Measurements from ENCODE around the gene LRP1B. TPM values are rescaled to one million over a fixed set of nuclear protein-coding genes. Genes with fewer than 3 reads are reported as not detected.
A peak's percentile ranks its signal among the peaks of the same experiment; 100 is the strongest.

Gene LRP1B
- total and polyA plus RNA-seq, 5 donors from 2014 or later = not detected

GRCh38 chr2:141791521-141791920 is 339.3 kb downstream of the LRP1B start:
- Histone ChIP-seq H3K4me1 (ENCODE audit: control insufficient read depth, insufficient read depth, low read length, poor library complexity, severe bottlenecking) (no peaks in the 10 kb centered on the region), H3K4me3 (ENCODE audit: low read depth, low read length) (no peak overlapping the region), H3K27me3 (ENCODE audit: control insufficient read depth, insufficient read depth, low read length) (no peaks in the 10 kb centered on the region), H3K36me3 (ENCODE audit: control insufficient read depth, insufficient read depth, low read length) (no peaks in the 10 kb centered on the region), H3K9me3 (ENCODE audit: control insufficient read depth in 2 of 2, low read length in 2 of 2) (no peaks in the 10 kb centered on the region), H3K27ac (ENCODE audit: insufficient read depth, low read length, poor library complexity, severe bottlenecking) (no peak overlapping the region)
- no peaks in the 10 kb centered on the region for H3K27me3 Mint-ChIP-seq
- H3K4me1 Mint-ChIP-seq = no peaks in the 10 kb centered on the region
- no peak overlapping the region for H3K27ac Mint-ChIP-seq
- no peak overlapping the region for H3K4me3 Mint-ChIP-seq
- ATAC-seq (ENCODE audit: low read depth in 2 of 2) = no peak
- peaks cover 0 to 15% (median 2%) of the 10 kb centered on the region in 7 donors for H3K9me3 Mint-ChIP-seq
- H3K36me3 Mint-ChIP-seq = no peaks in the 10 kb centered on the region
- no peak for DNase-seq

GRCh38 chr2:141782574-141782973 is 348.2 kb downstream of the LRP1B start:
- H3K36me3 Mint-ChIP-seq = no peaks in the 10 kb centered on the region
- H3K9me3 ChIP-seq (ENCODE audit: control insufficient read depth in 2 of 2, low read length in 2 of 2) = no peaks in the 10 kb centered on the region
- H3K4me3 ChIP-seq (ENCODE audit: low read depth, low read length) = no peak overlapping the region
- no peak overlapping the region for H3K4me3 Mint-ChIP-seq
- ATAC-seq (ENCODE audit: low read depth in 2 of 2) (no peak), DNase-seq (no peak)
- H3K27ac Mint-ChIP-seq = no peak overlapping the region
- no peaks in the 10 kb centered on the region for H3K27me3 Mint-ChIP-seq
- no peaks in the 10 kb centered on the region for H3K27me3 ChIP-seq (ENCODE audit: control insufficient read depth, insufficient read depth, low read length)
- no peak overlapping the region for H3K27ac ChIP-seq (ENCODE audit: insufficient read depth, low read length, poor library complexity, severe bottlenecking)
- peaks cover 0 to 8% (median 3%) of the 10 kb centered on the region in 7 donors for H3K9me3 Mint-ChIP-seq
- H3K4me1 Mint-ChIP-seq = no peaks in the 10 kb centered on the region
- H3K4me1 ChIP-seq (ENCODE audit: control insufficient read depth, insufficient read depth, low read length, poor library complexity, severe bottlenecking) = no peaks in the 10 kb centered on the region
- H3K36me3 ChIP-seq (ENCODE audit: control insufficient read depth, insufficient read depth, low read length) = no peaks in the 10 kb centered on the region

- H3K27ac ChIP-seq (ENCODE audit: insufficient read depth, low read length, poor library complexity, severe bottlenecking) = no peak overlapping the region
- no peaks in the 10 kb centered on the region for H3K36me3 ChIP-seq (ENCODE audit: control insufficient read depth, insufficient read depth, low read length)
- no peaks in the 10 kb centered on the region for H3K27me3 Mint-ChIP-seq
- DNase-seq (no peak), ATAC-seq (ENCODE audit: low read depth in 2 of 2) (no peak)
- no peaks in the 10 kb centered on the region for H3K27me3 ChIP-seq (ENCODE audit: control insufficient read depth, insufficient read depth, low read length)
- H3K27ac Mint-ChIP-seq = no peak overlapping the region
- no peak overlapping the region for H3K4me3 Mint-ChIP-seq
- H3K9me3 Mint-ChIP-seq = peaks cover 0 to 26% (median 5%) of the 10 kb centered on the region in 7 donors
- H3K4me3 ChIP-seq (ENCODE audit: low read depth, low read length) = no peak overlapping the region
- no peaks in the 10 kb centered on the region for H3K9me3 ChIP-seq (ENCODE audit: control insufficient read depth in 2 of 2, low read length in 2 of 2)
- H3K36me3 Mint-ChIP-seq = no peaks in the 10 kb centered on the region
- no peaks in the 10 kb centered on the region for H3K4me1 ChIP-seq (ENCODE audit: control insufficient read depth, insufficient read depth, low read length, poor library complexity, severe bottlenecking)
- no peaks in the 10 kb centered on the region for H3K4me1 Mint-ChIP-seq
These were observed 352.4 kb downstream of the LRP1B start for GRCh38 chr2:141778315-141778835.

- H3K36me3 Mint-ChIP-seq = no peaks in the 10 kb centered on the region
- peaks cover 0 to 21% (median 7%) of the 10 kb centered on the region in 7 donors for H3K9me3 Mint-ChIP-seq
- DNase-seq (no peak), ATAC-seq (ENCODE audit: low read depth in 2 of 2) (no peak)
- H3K4me3 ChIP-seq (ENCODE audit: low read depth, low read length) = no peak overlapping the region
- H3K27me3 ChIP-seq (ENCODE audit: control insufficient read depth, insufficient read depth, low read length) = no peaks in the 10 kb centered on the region
- no peaks in the 10 kb centered on the region for H3K4me1 Mint-ChIP-seq
- H3K27ac ChIP-seq (ENCODE audit: insufficient read depth, low read length, poor library complexity, severe bottlenecking) = no peak overlapping the region
- H3K9me3 ChIP-seq (ENCODE audit: control insufficient read depth in 2 of 2, low read length in 2 of 2) = no peaks in the 10 kb centered on the region
- no peak overlapping the region for H3K4me3 Mint-ChIP-seq
- H3K27ac Mint-ChIP-seq = no peak overlapping the region
- H3K4me1 ChIP-seq (ENCODE audit: control insufficient read depth, insufficient read depth, low read length, poor library complexity, severe bottlenecking) = no peaks in the 10 kb centered on the region
- H3K27me3 Mint-ChIP-seq = no peaks in the 10 kb centered on the region
- H3K36me3 ChIP-seq (ENCODE audit: control insufficient read depth, insufficient read depth, low read length) = no peaks in the 10 kb centered on the region
These were observed 360.3 kb downstream of the LRP1B start for GRCh38 chr2:141770530-141770929.

GRCh38 chr2:141767691-141768090 is 363.1 kb downstream of the LRP1B start:
- no peaks in the 10 kb centered on the region for H3K27me3 Mint-ChIP-seq
- H3K4me1 ChIP-seq (ENCODE audit: control insufficient read depth, insufficient read depth, low read length, poor library complexity, severe bottlenecking) = no peaks in the 10 kb centered on the region
- peak overlapping the region in 1 of 4 donors; percentile 32 for H3K4me3 Mint-ChIP-seq
- H3K36me3 Mint-ChIP-seq = no peaks in the 10 kb centered on the region
- no peak for ATAC-seq (ENCODE audit: low read depth in 2 of 2)
- H3K27me3 ChIP-seq (ENCODE audit: control insufficient read depth, insufficient read depth, low read length) = no peaks in the 10 kb centered on the region
- no peaks in the 10 kb centered on the region for H3K4me1 Mint-ChIP-seq
- H3K27ac Mint-ChIP-seq = no peak overlapping the region
- H3K9me3 ChIP-seq (ENCODE audit: control insufficient read depth in 2 of 2, low read length in 2 of 2) = peaks cover under 1 to 3% of the 10 kb centered on the region in 2 experiments
- no peak overlapping the region for H3K27ac ChIP-seq (ENCODE audit: insufficient read depth, low read length, poor library complexity, severe bottlenecking)
- DNase-seq = no peak
- H3K4me3 ChIP-seq (ENCODE audit: low read depth, low read length) = no peak overlapping the region
- peaks cover 0 to 14% (median 4%) of the 10 kb centered on the region in 7 donors for H3K9me3 Mint-ChIP-seq
- H3K36me3 ChIP-seq (ENCODE audit: control insufficient read depth, insufficient read depth, low read length) = no peaks in the 10 kb centered on the region

- no peak for ATAC-seq (ENCODE audit: low read depth in 2 of 2)
- Mint-ChIP-seq H3K27ac (no peak overlapping the region), H3K27me3 (no peaks in the 10 kb centered on the region), H3K4me3 (no peak overlapping the region), H3K9me3 (peaks cover 1 to 12% (median 4%) of the 10 kb centered on the region in 7 donors), H3K36me3 (no peaks in the 10 kb centered on the region), H3K4me1 (no peaks in the 10 kb centered on the region)
- Histone ChIP-seq H3K27ac (ENCODE audit: insufficient read depth, low read length, poor library complexity, severe bottlenecking) (no peak overlapping the region), H3K4me3 (ENCODE audit: low read depth, low read length) (no peak overlapping the region), H3K27me3 (ENCODE audit: control insufficient read depth, insufficient read depth, low read length) (no peaks in the 10 kb centered on the region), H3K4me1 (ENCODE audit: control insufficient read depth, insufficient read depth, low read length, poor library complexity, severe bottlenecking) (no peaks in the 10 kb centered on the region), H3K36me3 (ENCODE audit: control insufficient read depth, insufficient read depth, low read length) (no peaks in the 10 kb centered on the region), H3K9me3 (ENCODE audit: control insufficient read depth in 2 of 2, low read length in 2 of 2) (peaks cover 3 to 4% of the 10 kb centered on the region in 2 experiments)
- DNase-seq = no peak
These were observed 363.8 kb downstream of the LRP1B start for GRCh38 chr2:141767051-141767450.

- no peak for DNase-seq
- H3K36me3 Mint-ChIP-seq = no peaks in the 10 kb centered on the region
- H3K4me1 Mint-ChIP-seq = no peaks in the 10 kb centered on the region
- no peak for ATAC-seq (ENCODE audit: low read depth in 2 of 2)
- no peaks in the 10 kb centered on the region for H3K36me3 ChIP-seq (ENCODE audit: control insufficient read depth, insufficient read depth, low read length)
- H3K27ac Mint-ChIP-seq = no peak overlapping the region
- no peak overlapping the region for H3K27ac ChIP-seq (ENCODE audit: insufficient read depth, low read length, poor library complexity, severe bottlenecking)
- H3K9me3 ChIP-seq (ENCODE audit: control insufficient read depth in 2 of 2, low read length in 2 of 2) = peaks cover 3 to 4% of the 10 kb centered on the region in 2 experiments
- H3K4me3 ChIP-seq (ENCODE audit: low read depth, low read length) = no peak overlapping the region
- no peaks in the 10 kb centered on the region for H3K27me3 Mint-ChIP-seq
- no peaks in the 10 kb centered on the region for H3K27me3 ChIP-seq (ENCODE audit: control insufficient read depth, insufficient read depth, low read length)
- H3K4me1 ChIP-seq (ENCODE audit: control insufficient read depth, insufficient read depth, low read length, poor library complexity, severe bottlenecking) = no peaks in the 10 kb centered on the region
- H3K9me3 Mint-ChIP-seq = peaks cover 1 to 6% (median 4%) of the 10 kb centered on the region in 7 donors
- no peak overlapping the region for H3K4me3 Mint-ChIP-seq
These were observed 364.6 kb downstream of the LRP1B start for GRCh38 chr2:141766225-141766624.

GRCh38 chr2:141748616-141749015 is 382.2 kb downstream of the LRP1B start:
- no peak overlapping the region for H3K4me3 Mint-ChIP-seq
- Histone ChIP-seq H3K4me3 (ENCODE audit: low read depth, low read length) (no peak overlapping the region), H3K36me3 (ENCODE audit: control insufficient read depth, insufficient read depth, low read length) (no peaks in the 10 kb centered on the region), H3K9me3 (ENCODE audit: control insufficient read depth in 2 of 2, low read length in 2 of 2) (peaks cover 0 to 4% of the 10 kb centered on the region in 2 experiments), H3K27me3 (ENCODE audit: control insufficient read depth, insufficient read depth, low read length) (no peaks in the 10 kb centered on the region), H3K27ac (ENCODE audit: insufficient read depth, low read length, poor library complexity, severe bottlenecking) (no peak overlapping the region), H3K4me1 (ENCODE audit: control insufficient read depth, insufficient read depth, low read length, poor library complexity, severe bottlenecking) (no peaks in the 10 kb centered on the region)
- no peaks in the 10 kb centered on the region for H3K4me1 Mint-ChIP-seq
- H3K27ac Mint-ChIP-seq = no peak overlapping the region
- DNase-seq (no peak), ATAC-seq (ENCODE audit: low read depth in 2 of 2) (no peak)
- peaks cover 2 to 10% (median 5%) of the 10 kb centered on the region in 7 donors for H3K9me3 Mint-ChIP-seq
- no peaks in the 10 kb centered on the region for H3K27me3 Mint-ChIP-seq
- H3K36me3 Mint-ChIP-seq = no peaks in the 10 kb centered on the region

All from CD4-positive, CD25-positive, alpha-beta regulatory T cell (primary cell).